Measurements from ENCODE around the gene CCT5. TPM values are rescaled to one million over a fixed set of nuclear protein-coding genes. Genes with fewer than 3 reads are reported as not detected.

The CCT5 gene
- total RNA-seq, 1 donor from 2014 or later = 159 TPM

GRCh38 chr5:10286862-10287227, 36.8 kb downstream of the CCT5 start:
- Mint-ChIP-seq H3K4me3 (ENCODE audit: unreplicated experiment) (no peak overlapping the region), H3K27ac (ENCODE audit: unreplicated experiment) (no peak overlapping the region), H3K36me3 (ENCODE audit: unreplicated experiment) (peaks cover 11% of the 10 kb centered on the region), H3K27me3 (ENCODE audit: unreplicated experiment) (no peaks in the 10 kb centered on the region), H3K4me1 (ENCODE audit: unreplicated experiment) (peaks cover 18% of the 10 kb centered on the region), H3K9me3 (ENCODE audit: unreplicated experiment) (no peaks in the 10 kb centered on the region)
- no peak for TF ChIP-seq CTCF (IDR thresholded peaks at IDR 0.05)
- no peak for DNase-seq (ENCODE audit: extremely low spot score, unreplicated experiment)

- peaks cover 2% of the 10 kb centered on the region for H3K27me3 Mint-ChIP-seq (ENCODE audit: unreplicated experiment)
- TF ChIP-seq CTCF (IDR thresholded peaks at IDR 0.05) = no peak
- H3K27ac Mint-ChIP-seq (ENCODE audit: unreplicated experiment) = no peak overlapping the region
- no peak for DNase-seq (ENCODE audit: extremely low spot score, unreplicated experiment)
- H3K4me1 Mint-ChIP-seq (ENCODE audit: unreplicated experiment) = peaks cover 17% of the 10 kb centered on the region
- no peak overlapping the region for H3K4me3 Mint-ChIP-seq (ENCODE audit: unreplicated experiment)
- peaks cover 13% of the 10 kb centered on the region for H3K36me3 Mint-ChIP-seq (ENCODE audit: unreplicated experiment)
- no peaks in the 10 kb centered on the region for H3K9me3 Mint-ChIP-seq (ENCODE audit: unreplicated experiment)
Observed at GRCh38 chr5:10288592-10289219, 38.6 kb downstream of the CCT5 start.

- Mint-ChIP-seq H3K4me3 (ENCODE audit: unreplicated experiment) (no peak overlapping the region), H3K27me3 (ENCODE audit: unreplicated experiment) (peaks cover 5% of the 10 kb centered on the region), H3K9me3 (ENCODE audit: unreplicated experiment) (no peaks in the 10 kb centered on the region), H3K36me3 (ENCODE audit: unreplicated experiment) (peaks cover 16% of the 10 kb centered on the region), H3K4me1 (ENCODE audit: unreplicated experiment) (peaks cover 12% of the 10 kb centered on the region), H3K27ac (ENCODE audit: unreplicated experiment) (no peak overlapping the region)
- DNase-seq (ENCODE audit: extremely low spot score, unreplicated experiment) = no peak
- no peak for TF ChIP-seq CTCF (IDR thresholded peaks at IDR 0.05)
Observed at GRCh38 chr5:10289353-10289752, 39.3 kb downstream of the CCT5 start.

- Mint-ChIP-seq H3K27me3 (ENCODE audit: unreplicated experiment) (peaks cover 5% of the 10 kb centered on the region), H3K9me3 (ENCODE audit: unreplicated experiment) (no peaks in the 10 kb centered on the region), H3K4me3 (ENCODE audit: unreplicated experiment) (no peak overlapping the region), H3K27ac (ENCODE audit: unreplicated experiment) (no peak overlapping the region), H3K36me3 (ENCODE audit: unreplicated experiment) (peaks cover 19% of the 10 kb centered on the region), H3K4me1 (ENCODE audit: unreplicated experiment) (peaks cover 13% of the 10 kb centered on the region)
- no peak for TF ChIP-seq CTCF (IDR thresholded peaks at IDR 0.05)
- no peak for DNase-seq (ENCODE audit: extremely low spot score, unreplicated experiment)
Observed at GRCh38 chr5:10289991-10290390, 39.9 kb downstream of the CCT5 start.

- Mint-ChIP-seq H3K4me1 (ENCODE audit: unreplicated experiment) (peaks cover 13% of the 10 kb centered on the region), H3K9me3 (ENCODE audit: unreplicated experiment) (no peaks in the 10 kb centered on the region), H3K36me3 (ENCODE audit: unreplicated experiment) (peaks cover 19% of the 10 kb centered on the region), H3K27me3 (ENCODE audit: unreplicated experiment) (peaks cover 5% of the 10 kb centered on the region), H3K27ac (ENCODE audit: unreplicated experiment) (no peak overlapping the region), H3K4me3 (ENCODE audit: unreplicated experiment) (no peak overlapping the region)
- TF ChIP-seq CTCF (IDR thresholded peaks at IDR 0.05) = no peak
- DNase-seq (ENCODE audit: extremely low spot score, unreplicated experiment) = no peak
Observed at GRCh38 chr5:10290438-10290837, 40.4 kb downstream of the CCT5 start.
